Subcutaneous adipose tissue (tissue), 4 donors: Measurements from ENCODE around the gene ADIPOR2. TPM values are rescaled to one million over a fixed set of nuclear protein-coding genes. Genes with fewer than 3 reads are reported as not detected.

Experiments used
- total RNA-seq, 4 donors: library from RNA; depleted of rRNA; stranded (reverse); fragments of >200 nt; gene quantifications; one replicate each; pipeline ENCODE4 v1.1.0, GENCODE V29; 2016
- TF ChIP-seq, protein P1 (sequence below): fragments of 450-650 bp; IDR thresholded peaks from one replicate; pipeline ENCODE4 v1.5.1; 2016; ENCODE audit warnings: low read depth, mild to moderate bottlenecking, control low read depth, antibody characterized with exemption, moderate library complexity

ADIPOR2 gene
- total RNA-seq, 4 donors from 2014 or later: 69.4 to 122 (median 108) TPM

DNA sequence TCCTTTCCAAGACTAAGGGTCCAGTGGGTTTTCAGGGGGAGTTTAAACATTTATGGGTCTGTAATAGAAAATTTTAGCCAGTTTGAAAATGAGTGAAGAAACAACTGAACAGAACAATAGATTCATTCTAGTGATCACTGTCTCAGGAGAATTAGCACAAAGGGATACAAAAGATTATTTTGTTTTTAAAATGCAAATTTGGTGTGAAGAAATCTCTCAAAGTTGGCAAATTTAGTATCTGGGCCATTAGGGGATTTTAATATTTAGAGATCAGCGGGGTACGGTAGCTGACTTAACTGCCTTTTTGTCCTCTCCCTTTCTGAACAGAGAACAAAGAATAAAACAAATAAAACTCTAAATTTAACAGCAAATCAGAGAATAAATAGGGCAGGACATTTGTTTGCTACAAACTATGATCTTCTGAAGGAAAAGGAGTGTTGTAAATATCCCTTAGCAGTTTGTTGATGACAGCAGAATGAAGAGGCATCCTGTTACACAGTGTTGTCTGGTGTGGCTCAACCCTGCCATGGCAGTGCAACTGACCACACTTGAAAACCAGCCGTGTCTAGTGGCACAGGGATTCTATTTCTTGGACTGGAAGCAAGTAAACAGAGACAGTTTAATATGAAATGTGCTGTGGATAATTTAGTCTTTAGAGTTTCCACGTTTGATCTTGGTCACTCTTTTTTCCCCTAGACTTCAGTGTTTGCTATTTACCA, 83.2 kb downstream of the ADIPOR2 start:
- TF ChIP-seq, protein P1, sequence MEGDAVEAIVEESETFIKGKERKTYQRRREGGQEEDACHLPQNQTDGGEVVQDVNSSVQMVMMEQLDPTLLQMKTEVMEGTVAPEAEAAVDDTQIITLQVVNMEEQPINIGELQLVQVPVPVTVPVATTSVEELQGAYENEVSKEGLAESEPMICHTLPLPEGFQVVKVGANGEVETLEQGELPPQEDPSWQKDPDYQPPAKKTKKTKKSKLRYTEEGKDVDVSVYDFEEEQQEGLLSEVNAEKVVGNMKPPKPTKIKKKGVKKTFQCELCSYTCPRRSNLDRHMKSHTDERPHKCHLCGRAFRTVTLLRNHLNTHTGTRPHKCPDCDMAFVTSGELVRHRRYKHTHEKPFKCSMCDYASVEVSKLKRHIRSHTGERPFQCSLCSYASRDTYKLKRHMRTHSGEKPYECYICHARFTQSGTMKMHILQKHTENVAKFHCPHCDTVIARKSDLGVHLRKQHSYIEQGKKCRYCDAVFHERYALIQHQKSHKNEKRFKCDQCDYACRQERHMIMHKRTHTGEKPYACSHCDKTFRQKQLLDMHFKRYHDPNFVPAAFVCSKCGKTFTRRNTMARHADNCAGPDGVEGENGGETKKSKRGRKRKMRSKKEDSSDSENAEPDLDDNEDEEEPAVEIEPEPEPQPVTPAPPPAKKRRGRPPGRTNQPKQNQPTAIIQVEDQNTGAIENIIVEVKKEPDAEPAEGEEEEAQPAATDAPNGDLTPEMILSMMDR: no peak

DNA sequence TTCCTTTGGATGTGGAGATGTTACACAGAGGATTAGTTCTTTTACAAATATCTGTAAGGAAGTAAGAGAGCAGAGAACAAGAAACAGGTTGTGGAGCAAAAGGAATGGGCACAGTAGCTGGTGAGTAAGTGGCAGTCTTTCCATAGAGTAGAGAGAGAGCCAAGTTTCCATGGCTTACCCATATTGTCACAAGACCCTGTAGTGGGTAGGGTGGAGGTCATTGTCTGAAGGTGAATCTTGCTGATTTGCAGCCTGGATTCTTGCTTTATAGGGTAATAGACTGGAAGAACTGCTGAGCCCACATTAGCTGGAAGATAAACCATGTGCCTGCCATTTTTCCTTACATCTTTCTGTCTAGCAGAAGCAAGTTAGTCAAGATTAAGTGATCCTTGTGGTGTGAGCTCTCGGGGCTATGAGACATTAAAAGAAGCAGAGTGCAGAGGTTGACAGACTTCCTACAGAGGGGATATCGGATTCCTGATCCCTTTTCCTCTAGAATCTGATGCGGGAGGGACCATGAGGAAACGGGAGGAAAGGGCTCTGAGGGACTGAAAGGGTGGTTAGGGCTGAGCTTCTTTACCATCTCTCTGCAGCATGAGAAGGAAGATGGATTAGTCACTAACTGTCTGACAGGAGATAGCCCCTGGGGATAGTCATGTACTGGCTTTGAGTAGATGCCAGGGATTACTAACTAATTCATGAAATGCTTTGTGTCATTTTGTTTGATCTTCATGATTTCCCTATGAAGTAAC, 85.5 kb downstream of the ADIPOR2 start:
- TF ChIP-seq, protein P1: no peak

DNA sequence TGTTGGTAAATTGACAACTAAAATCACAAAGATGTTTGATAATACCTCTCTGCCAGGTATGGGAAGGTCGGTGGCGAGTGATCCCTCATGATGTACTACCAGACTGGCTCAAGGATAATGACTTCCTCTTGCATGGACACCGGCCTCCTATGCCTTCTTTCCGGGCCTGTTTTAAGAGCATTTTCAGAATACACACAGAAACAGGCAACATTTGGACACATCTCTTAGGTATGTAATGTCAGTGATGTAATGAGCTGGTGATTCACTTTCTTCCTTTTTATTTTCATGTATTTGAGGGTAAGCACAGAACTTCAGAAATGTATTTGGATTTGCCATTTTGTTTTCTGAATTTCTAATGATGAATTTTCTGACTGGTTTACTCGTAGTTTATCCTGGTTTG, 86.9 kb downstream of the ADIPOR2 start:
- TF ChIP-seq, protein P1: no peak

DNA sequence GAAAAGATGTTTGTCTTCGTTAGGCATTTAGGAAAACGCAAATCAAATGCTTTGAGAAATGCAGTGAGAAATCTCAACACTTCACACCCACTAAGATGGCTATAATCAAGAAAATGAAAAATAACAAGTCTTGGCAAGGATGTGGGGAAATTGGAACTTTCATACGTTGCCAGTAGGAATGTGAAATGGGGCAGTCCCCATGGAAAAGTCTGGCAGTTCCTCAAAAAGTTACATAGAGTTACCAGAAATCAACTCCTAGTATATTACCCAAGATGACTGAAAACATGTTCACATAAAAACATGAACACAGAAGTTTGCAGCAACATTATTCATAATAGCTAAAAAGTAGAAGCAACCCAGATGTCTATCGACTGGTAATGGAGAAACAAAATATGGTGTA, 88.0 kb downstream of the ADIPOR2 start:
- TF ChIP-seq, protein P1: no peak

DNA sequence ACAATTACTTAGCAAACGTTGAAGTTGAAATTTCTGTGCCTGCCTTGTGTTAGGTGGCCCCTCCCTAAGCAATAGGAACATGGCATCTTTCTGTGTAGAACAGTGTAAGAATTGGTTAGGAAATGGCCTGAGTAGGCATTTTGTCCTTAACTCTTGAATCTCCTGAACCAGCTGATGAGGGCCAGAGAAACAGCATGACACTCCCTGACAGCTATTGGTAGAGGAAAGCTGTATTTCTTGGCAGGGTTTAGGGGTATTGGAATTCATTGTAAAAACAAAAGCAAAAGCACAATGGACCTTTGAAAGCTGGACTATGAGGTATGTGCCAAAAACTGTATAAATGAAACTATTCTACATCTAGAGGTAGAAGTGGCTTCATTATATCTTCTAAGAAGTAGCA, 88.9 kb downstream of the ADIPOR2 start:
- TF ChIP-seq, protein P1: no peak

DNA sequence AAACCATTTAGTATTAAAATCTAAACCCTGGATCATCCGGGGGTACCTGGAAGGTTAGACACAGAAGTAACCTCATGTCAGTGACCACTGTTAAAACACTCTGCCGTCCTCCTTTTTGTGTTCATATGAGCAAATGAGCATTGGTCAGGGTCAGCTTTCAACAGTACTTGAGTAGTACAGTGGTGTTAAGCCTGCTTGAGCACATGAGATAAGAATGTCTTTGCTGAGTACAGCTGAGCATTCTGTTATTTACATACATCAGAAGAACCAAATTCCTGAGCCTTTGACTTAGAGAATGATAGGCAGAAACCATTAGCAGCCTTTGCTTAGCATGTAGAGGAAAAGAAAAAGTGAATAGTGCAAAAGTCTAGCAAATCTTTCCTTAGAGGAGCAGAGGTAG, 90.9 kb downstream of the ADIPOR2 start:
- TF ChIP-seq, protein P1: no peak

DNA sequence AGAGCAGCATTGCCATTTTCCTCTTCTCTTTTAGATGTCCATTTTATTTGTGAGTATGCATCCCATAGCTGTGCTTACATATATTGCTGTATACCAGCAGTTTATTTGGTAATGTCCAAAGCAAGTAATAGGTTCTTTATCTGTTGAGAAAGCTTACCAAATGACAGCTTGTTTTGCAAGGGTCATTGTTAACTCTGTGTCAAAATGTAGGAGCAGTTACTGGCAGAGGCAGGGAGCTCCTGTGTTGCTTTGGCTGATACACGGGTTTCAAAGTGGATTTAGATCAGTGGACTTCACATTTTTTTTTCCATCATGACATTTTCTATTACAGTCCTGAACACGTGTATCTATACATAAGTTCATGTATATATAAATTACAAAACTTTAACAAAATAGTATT, 91.3 kb downstream of the ADIPOR2 start:
- TF ChIP-seq, protein P1: no peak
